H9 (cell line): ENCODE results near the gene ADCY5. TPM values are rescaled to one million over a fixed set of nuclear protein-coding genes. Genes with fewer than 3 reads are reported as not detected.

Experiments
- DNase-seq: peaks from one replicate; pipeline ENCODE4 v3.0.0-alpha.2; 2017
- H2AFZ ChIP-seq: one replicate; pipeline ENCODE4 v1.6.1; 2013; ENCODE audit warnings: mild to moderate bottlenecking, low read length, control low read depth, moderate library complexity
- H2AK5ac ChIP-seq: 2 replicates; pipeline ENCODE4 v1.6.1; 2013; ENCODE audit warnings: low read length, control low read depth, mixed read lengths; ENCODE audit not compliant: insufficient read length
- H2BK120ac ChIP-seq: one replicate; pipeline ENCODE4 v1.6.1; 2013; ENCODE audit warnings: low read depth, mild to moderate bottlenecking, low read length, control low read depth, inconsistent platforms; ENCODE audit not compliant: poor library complexity, severe bottlenecking
- H2BK12ac ChIP-seq: 2 replicates; pipeline ENCODE4 v1.6.1; 2013; ENCODE audit warnings: low read length, control low read depth, mixed read lengths, low read depth; ENCODE audit not compliant: insufficient read length
- H2BK15ac ChIP-seq: 2 replicates; pipeline ENCODE4 v1.6.1; 2013; ENCODE audit warnings: low read depth, low read length, control low read depth
- H2BK20ac ChIP-seq: one replicate; pipeline ENCODE4 v1.6.1; 2013; ENCODE audit warnings: low read depth, mild to moderate bottlenecking, low read length, control low read depth, inconsistent platforms; ENCODE audit not compliant: poor library complexity, severe bottlenecking
- H2BK5ac ChIP-seq: 2 replicates; pipeline ENCODE4 v1.6.1; 2013; ENCODE audit warnings: low read length, control low read depth, mixed read lengths; ENCODE audit not compliant: insufficient read length
- H3K14ac ChIP-seq: 2 replicates; pipeline ENCODE4 v1.6.1; 2013; ENCODE audit warnings: low read length, control low read depth; ENCODE audit not compliant: insufficient read depth
- H3K18ac ChIP-seq: 2 replicates; pipeline ENCODE4 v1.6.1; 2013; ENCODE audit warnings: low read depth, mild to moderate bottlenecking, mixed read lengths, low read length, control low read depth; ENCODE audit not compliant: insufficient read length
- H3K23ac ChIP-seq: 2 replicates; pipeline ENCODE4 v1.6.1; 2013; ENCODE audit warnings: low read length, control low read depth, mixed read lengths, low read depth; ENCODE audit not compliant: insufficient read length
- H3K23me2 ChIP-seq: 2 replicates; pipeline ENCODE4 v1.6.1; 2013; ENCODE audit warnings: low read depth, mild to moderate bottlenecking, mixed read lengths, low read length, control low read depth; ENCODE audit not compliant: insufficient read length, poor library complexity, severe bottlenecking
- H3K27ac ChIP-seq: 2 replicates; pipeline ENCODE4 v1.5.1; 2013; ENCODE audit warnings: low read length, control low read depth, mixed read lengths, low read depth; ENCODE audit not compliant: insufficient read length
- H3K27me3 ChIP-seq: 2 replicates; pipeline ENCODE4 v1.6.1; 2013; ENCODE audit warnings: low read length, control low read depth, inconsistent platforms; ENCODE audit not compliant: insufficient read depth
- H3K4ac ChIP-seq: 2 replicates; pipeline ENCODE4 v1.6.1; 2013; ENCODE audit warnings: low read depth, mild to moderate bottlenecking, control low read depth, inconsistent platforms, low read length, moderate library complexity
- H3K4me1 ChIP-seq: 2 replicates; pipeline ENCODE4 v1.6.1; 2013; ENCODE audit warnings: low read length, control low read depth, inconsistent platforms; ENCODE audit not compliant: insufficient read depth
- H3K4me2 ChIP-seq: 2 replicates; pipeline ENCODE4 v1.6.1; 2013; ENCODE audit warnings: low read length, control low read depth, mixed read lengths; ENCODE audit not compliant: insufficient read length, insufficient read depth
- H3K56ac ChIP-seq: 2 replicates; pipeline ENCODE4 v1.6.1; 2013; ENCODE audit warnings: low read depth, mild to moderate bottlenecking, mixed read lengths, low read length, control low read depth; ENCODE audit not compliant: insufficient read length
- H3K79me1 ChIP-seq: 2 replicates; pipeline ENCODE4 v1.6.1; 2013; ENCODE audit warnings: low read depth, mild to moderate bottlenecking, moderate library complexity, low read length, control low read depth, inconsistent platforms; ENCODE audit not compliant: insufficient read depth, poor library complexity, severe bottlenecking
- H3K79me2 ChIP-seq: 2 replicates; pipeline ENCODE4 v1.6.1; 2013; ENCODE audit warnings: low read length, control low read depth, inconsistent platforms; ENCODE audit not compliant: insufficient read depth
- H3K9ac ChIP-seq: 2 replicates; pipeline ENCODE4 v1.6.1; 2013; ENCODE audit warnings: low read length, control low read depth, mixed read lengths; ENCODE audit not compliant: insufficient read length; ENCODE audit errors: extremely low read depth
- H3K9me3 ChIP-seq: one replicate; pipeline ENCODE4 v1.6.1; 2013; ENCODE audit warnings: low read depth, low read length, inconsistent platforms; ENCODE audit not compliant: control insufficient read depth
- H3T11ph ChIP-seq: one replicate; pipeline ENCODE4 v1.6.1; 2013; ENCODE audit warnings: mild to moderate bottlenecking, low read length, control low read depth, inconsistent platforms
- H4K20me1 ChIP-seq: one replicate; pipeline ENCODE4 v1.6.1; 2013; ENCODE audit not compliant: control insufficient read depth, insufficient read length, insufficient read depth
- H4K5ac ChIP-seq: 2 replicates; pipeline ENCODE4 v1.6.1; 2013; ENCODE audit warnings: low read depth, mild to moderate bottlenecking, mixed read lengths, low read length, control low read depth; ENCODE audit not compliant: insufficient read length
- H4K8ac ChIP-seq: replicated peaks from 2 replicates; pipeline ENCODE4 v1.6.1; 2013; ENCODE audit warnings: low read length, control low read depth, mixed read lengths, low read depth; ENCODE audit not compliant: insufficient read length
- H4K91ac ChIP-seq: 2 replicates; pipeline ENCODE4 v1.6.1; 2013; ENCODE audit warnings: low read depth, mild to moderate bottlenecking, moderate library complexity, mixed read lengths, low read length, control low read depth; ENCODE audit not compliant: insufficient read length
- H3K27ac Mint-ChIP-seq, 3 experiments: 2 replicates in 2 of 3; 3 replicates in 1 of 3; pipeline ENCODE4 v1.8.0; 2020 to 2021; ENCODE audit warnings: mixed read lengths in 3 of 3, mild to moderate bottlenecking in 1 of 3, moderate library complexity in 1 of 3
- H3K27me3 Mint-ChIP-seq: 2 replicates; pipeline ENCODE4 v1.8.0; 2021; ENCODE audit warnings: low read depth, mild to moderate bottlenecking, moderate library complexity, mixed read lengths
- H3K36me3 Mint-ChIP-seq, 3 experiments: 2 replicates in 2 of 3; 3 replicates in 1 of 3; pipeline ENCODE4 v1.8.0; 2020 to 2021; ENCODE audit warnings: low read depth in 3 of 3, mixed read lengths in 3 of 3; ENCODE audit not compliant: insufficient read depth in 1 of 3
- H3K4me1 Mint-ChIP-seq, 2 experiments: 2 replicates each; pipeline ENCODE4 v1.8.0; 2020; ENCODE audit warnings: mixed read lengths in 2 of 2
- H3K4me3 Mint-ChIP-seq, 2 experiments: 2 replicates in 1 of 2; 3 replicates in 1 of 2; pipeline ENCODE4 v1.8.0; 2020 to 2021; ENCODE audit warnings: mild to moderate bottlenecking in 2 of 2, mixed read lengths in 2 of 2, moderate library complexity in 1 of 2
- H3K9me3 Mint-ChIP-seq, 2 experiments: 2 replicates in 1 of 2; 3 replicates in 1 of 2; pipeline ENCODE4 v1.8.0; 2020; ENCODE audit warnings: mild to moderate bottlenecking in 2 of 2, mixed read lengths in 2 of 2, moderate library complexity in 1 of 2
- WGBS: extraction: QIAGEN DNeasy Blood & Tissue Kit; methylation state at CpG from one replicate; pipeline ENCODE4 v1.1.7; 2013; ENCODE audit warnings: missing lambda C conversion rate, low lambda C conversion rate, mixed read lengths; ENCODE audit not compliant: insufficient read length; ENCODE audit errors: extremely low coverage; 5-methylcytosine and 5-hydroxymethylcytosine counted together
- total RNA-seq: library from RNA; stranded (reverse); gene quantifications from 2 replicates; pipeline ENCODE4 v1.2.1, GENCODE V29; 2021
- TF ChIP-seq, protein P1 (sequence below): fragments of 200-600 bp; sonication (generic); conservative IDR thresholded peaks from 3 replicates; pipeline ENCODE4 v1.8.0; 2021; ENCODE audit warnings: antibody characterized with exemption, mild to moderate bottlenecking

The ADCY5 gene
- total RNA-seq, 1 experiment from 2014 or later = 5.0 TPM

DNA sequence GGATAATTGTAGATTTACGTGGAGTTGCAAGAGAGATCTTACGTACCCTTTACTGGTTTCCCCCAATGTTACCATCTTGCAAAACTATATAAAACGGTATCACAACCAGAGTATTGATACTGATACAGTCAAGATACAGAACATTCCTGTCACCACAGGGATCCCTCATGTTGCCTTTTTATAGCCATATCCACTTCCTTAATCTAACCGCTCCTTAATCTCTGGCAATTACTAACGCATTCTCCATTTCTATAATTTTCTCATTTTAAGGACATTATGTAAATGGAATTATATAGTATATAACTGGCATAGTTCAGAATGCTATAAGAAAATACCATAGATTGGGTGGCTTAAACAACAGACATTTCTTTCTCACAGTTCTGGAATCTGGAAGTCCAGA lies 186.0 kb downstream of the ADCY5 start:
- H4K91ac ChIP-seq = no peak overlapping the region
- peaks cover 4 to 21% (median 9%) of the 10 kb centered on the region in 3 experiments; a peak in 4 of 7 replicates for H3K36me3 Mint-ChIP-seq
- H3K9me3 Mint-ChIP-seq = no peaks in the 10 kb centered on the region; a peak in 1 of 5 replicates
- H4K20me1 ChIP-seq = no peaks in the 10 kb centered on the region
- TF ChIP-seq, protein P1, sequence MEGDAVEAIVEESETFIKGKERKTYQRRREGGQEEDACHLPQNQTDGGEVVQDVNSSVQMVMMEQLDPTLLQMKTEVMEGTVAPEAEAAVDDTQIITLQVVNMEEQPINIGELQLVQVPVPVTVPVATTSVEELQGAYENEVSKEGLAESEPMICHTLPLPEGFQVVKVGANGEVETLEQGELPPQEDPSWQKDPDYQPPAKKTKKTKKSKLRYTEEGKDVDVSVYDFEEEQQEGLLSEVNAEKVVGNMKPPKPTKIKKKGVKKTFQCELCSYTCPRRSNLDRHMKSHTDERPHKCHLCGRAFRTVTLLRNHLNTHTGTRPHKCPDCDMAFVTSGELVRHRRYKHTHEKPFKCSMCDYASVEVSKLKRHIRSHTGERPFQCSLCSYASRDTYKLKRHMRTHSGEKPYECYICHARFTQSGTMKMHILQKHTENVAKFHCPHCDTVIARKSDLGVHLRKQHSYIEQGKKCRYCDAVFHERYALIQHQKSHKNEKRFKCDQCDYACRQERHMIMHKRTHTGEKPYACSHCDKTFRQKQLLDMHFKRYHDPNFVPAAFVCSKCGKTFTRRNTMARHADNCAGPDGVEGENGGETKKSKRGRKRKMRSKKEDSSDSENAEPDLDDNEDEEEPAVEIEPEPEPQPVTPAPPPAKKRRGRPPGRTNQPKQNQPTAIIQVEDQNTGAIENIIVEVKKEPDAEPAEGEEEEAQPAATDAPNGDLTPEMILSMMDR = no peak
- no peak overlapping the region for H2BK20ac ChIP-seq
- no peak overlapping the region for H3K27ac Mint-ChIP-seq
- no peak overlapping the region for H2BK12ac ChIP-seq
- H3K27me3 Mint-ChIP-seq = no peaks in the 10 kb centered on the region
- H3K27ac ChIP-seq = no peak overlapping the region
- H4K8ac ChIP-seq = no peak overlapping the region
- H3K23ac ChIP-seq = no peak overlapping the region
- H4K5ac ChIP-seq = no peak overlapping the region
- H3K56ac ChIP-seq = no peak overlapping the region
- no peak overlapping the region for H3K4me3 Mint-ChIP-seq
- H3K4me1 ChIP-seq = no peaks in the 10 kb centered on the region; the same call in 1 of the 2 replicates
- H3K27me3 ChIP-seq = no peaks in the 10 kb centered on the region
- no peak overlapping the region for H2BK5ac ChIP-seq
- H3K9me3 ChIP-seq = no peaks in the 10 kb centered on the region
- H3K9ac ChIP-seq = no peak overlapping the region
- H3K18ac ChIP-seq = no peak overlapping the region
- no peaks in the 10 kb centered on the region for H3K79me2 ChIP-seq
- no peak overlapping the region for H3T11ph ChIP-seq
- H2BK120ac ChIP-seq = no peak overlapping the region
- H3K23me2 ChIP-seq = no peaks in the 10 kb centered on the region
- WGBS = 100% methylated on average over 2 of the region's 5 CpGs
- H3K4me1 Mint-ChIP-seq = peaks cover 0 to 3% of the 10 kb centered on the region in 2 experiments; a peak in 1 of 4 replicates
- H3K4ac ChIP-seq = no peak overlapping the region
- H3K4me2 ChIP-seq = no peak overlapping the region
- no peak overlapping the region for H2BK15ac ChIP-seq
- H2AFZ ChIP-seq = no peak overlapping the region
- no peak overlapping the region for H3K14ac ChIP-seq
- H2AK5ac ChIP-seq = no peak overlapping the region
- no peak for DNase-seq
- no peaks in the 10 kb centered on the region for H3K79me1 ChIP-seq
